Small intestine (tissue), 7 donors: ENCODE data around the gene SPTB. TPM values are rescaled to one million over a fixed set of nuclear protein-coding genes. Genes with fewer than 3 reads are reported as not detected.

Experiments used
- DNase-seq, 2 donors: peaks; one replicate each; pipeline versions ENCODE4 v3.0.0 to v3.0.0-alpha.2; 2013
- FAIRE-seq: peaks from 2 replicates; lab custom pipeline; 2012; peaks lifted over from hg19 to GRCh38; lab: Jason Lieb, UNC
- H3K27ac ChIP-seq, 3 donors: one replicate each; pipeline ENCODE4 v1.5.1; 2013; ENCODE audit warnings: low read length in 2 of 3, mild to moderate bottlenecking in 2 of 3, control low read depth in 1 of 3, inconsistent platforms in 1 of 3, low read depth in 1 of 3, moderate library complexity in 1 of 3
- H3K27me3 ChIP-seq, 3 donors: one replicate each; pipeline ENCODE4 v1.6.1; 2013; ENCODE audit warnings: low read length in 3 of 3, inconsistent platforms in 1 of 3; ENCODE audit not compliant: control insufficient read depth in 3 of 3, insufficient read depth in 3 of 3
- H3K36me3 ChIP-seq, 3 donors: one replicate each; pipeline ENCODE4 v1.6.1; 2013; ENCODE audit warnings: low read length in 3 of 3, inconsistent platforms in 1 of 3, low read depth in 1 of 3, mild to moderate bottlenecking in 1 of 3, moderate library complexity in 1 of 3; ENCODE audit not compliant: control insufficient read depth in 3 of 3, insufficient read depth in 2 of 3
- H3K4me1 ChIP-seq, 3 donors: one replicate each; pipeline ENCODE4 v1.6.1; 2013; ENCODE audit warnings: low read length in 2 of 3, inconsistent platforms in 1 of 3, low read depth in 1 of 3, mild to moderate bottlenecking in 1 of 3, moderate library complexity in 1 of 3; ENCODE audit not compliant: control insufficient read depth in 3 of 3, insufficient read depth in 2 of 3
- H3K4me3 ChIP-seq, 3 donors: one replicate each; pipeline ENCODE4 v1.5.1; 2013; ENCODE audit warnings: low read length in 3 of 3, control low read depth in 1 of 3, inconsistent platforms in 1 of 3, low read depth in 1 of 3, mild to moderate bottlenecking in 1 of 3, moderate library complexity in 1 of 3
- H3K9me3 ChIP-seq, 2 donors: one replicate each; pipeline ENCODE4 v1.6.1; 2013; ENCODE audit warnings: low read depth in 1 of 2, low read length in 1 of 2; ENCODE audit not compliant: control insufficient read depth in 2 of 2, insufficient read depth in 1 of 2
- WGBS, 3 donors: extraction: QIAGEN DNeasy Blood & Tissue Kit; methylation state at CpG; one replicate each; pipeline ENCODE4 v1.1.7; 2013; 5-methylcytosine and 5-hydroxymethylcytosine counted together
- polyA plus RNA-seq, 4 donors: library from polyadenylated mRNA; stranded (reverse) in 3 of 4; unstranded in 1 of 4; fragments of 200-250 nt in 3 of 4; fragments of 120-200 nt in 1 of 4; gene quantifications; one replicate each; pipeline versions ENCODE4 v1.2.1 to v1.2.3, GENCODE V29; 2013
- donor health status: healthy with polysubstance abuse.
- donor health status: control.
- donor health status: control.
- donor health status: Bipolar disorder and iron deficiency.
- donor health status: healthy.

The SPTB gene
- polyA plus RNA-seq, 4 donors = under 0.01 to 1.2 (median 0.66) TPM

- Histone ChIP-seq H3K27me3 (no peaks in the 10 kb centered on the region), H3K9me3 (no peaks in the 10 kb centered on the region), H3K27ac (peak overlapping the region in 2 of 3 donors; percentile 6 to 68), H3K4me3 (no peak overlapping the region), H3K4me1 (peaks cover 0 to 26% (median 0%) of the 10 kb centered on the region in 3 donors), H3K36me3 (peaks cover 5 to 90% (median 5%) of the 10 kb centered on the region in 3 donors)
- 36 to 73% (median 46%) methylated on average over 28 of the region's 28 CpGs for WGBS, 3 donors
- no peak for FAIRE-seq
- DNase-seq = peak; percentile 70 to 85
Observed at GRCh38 chr14:64736271-64737169, 143.2 kb downstream of the SPTB start.

GRCh38 chr14:64734990-64735389, 144.7 kb downstream of the SPTB start:
- no peaks in the 10 kb centered on the region for H3K9me3 ChIP-seq
- H3K36me3 ChIP-seq = peaks cover 0 to 90% (median 6%) of the 10 kb centered on the region in 3 donors
- H3K4me3 ChIP-seq = no peak overlapping the region
- H3K27ac ChIP-seq = peak overlapping the region in 1 of 3 donors; percentile 68
- FAIRE-seq (no peak), DNase-seq (no peak)
- WGBS, 3 donors = 66 to 81% (median 76%) methylated on average over 6 of the region's 6 CpGs
- peaks cover 0 to 26% (median 0%) of the 10 kb centered on the region in 3 donors for H3K4me1 ChIP-seq
- no peaks in the 10 kb centered on the region for H3K27me3 ChIP-seq

- WGBS, 3 donors = 44 to 75% (median 65%) methylated on average over 1 of the region's 1 CpG
- no peak overlapping the region for H3K4me3 ChIP-seq
- DNase-seq (no peak), FAIRE-seq (no peak)
- peaks cover 0 to 92% (median 6%) of the 10 kb centered on the region in 3 donors for H3K36me3 ChIP-seq
- peaks cover 0 to 26% (median 0%) of the 10 kb centered on the region in 3 donors for H3K4me1 ChIP-seq
- H3K9me3 ChIP-seq = no peaks in the 10 kb centered on the region
- H3K27ac ChIP-seq = no peak overlapping the region
- H3K27me3 ChIP-seq = no peaks in the 10 kb centered on the region
Observed at GRCh38 chr14:64733899-64734298, 145.8 kb downstream of the SPTB start.

GRCh38 chr14:64733321-64733720, 146.4 kb downstream of the SPTB start:
- WGBS, 3 donors = 85 to 93% (median 89%) methylated on average over 11 of the region's 11 CpGs
- peaks cover 0 to 92% (median 6%) of the 10 kb centered on the region in 3 donors for H3K36me3 ChIP-seq
- FAIRE-seq = no peak

GRCh38 chr14:64732536-64733120, 147.1 kb downstream of the SPTB start:
- Histone ChIP-seq H3K4me3 (no peak overlapping the region), H3K9me3 (no peaks in the 10 kb centered on the region), H3K36me3 (peaks cover 0 to 92% (median 6%) of the 10 kb centered on the region in 3 donors), H3K27me3 (no peaks in the 10 kb centered on the region), H3K4me1 (peaks cover 0 to 27% (median 0%) of the 10 kb centered on the region in 3 donors), H3K27ac (no peak overlapping the region)
- FAIRE-seq (no peak), DNase-seq (no peak)
- 87 to 96% (median 94%) methylated on average over 11 to 14 of the region's 14 CpGs for WGBS, 3 donors

More at GRCh38 chr14:64733321-64733720, 146.4 kb downstream of the SPTB start:
- Histone ChIP-seq H3K4me1 (peaks cover 0 to 26% (median 0%) of the 10 kb centered on the region in 3 donors), H3K4me3 (no peak overlapping the region), H3K9me3 (no peaks in the 10 kb centered on the region), H3K27me3 (no peaks in the 10 kb centered on the region), H3K27ac (no peak overlapping the region)
- DNase-seq = no peak

- FAIRE-seq (no peak), DNase-seq (no peak)
- no peak overlapping the region for H3K27ac ChIP-seq
- WGBS, 3 donors = 78 to 95% (median 90%) methylated on average over 4 of the region's 4 CpGs
- no peak overlapping the region for H3K4me3 ChIP-seq
- no peaks in the 10 kb centered on the region for H3K9me3 ChIP-seq
- H3K36me3 ChIP-seq = peaks cover 0 to 90% (median 6%) of the 10 kb centered on the region in 3 donors
- H3K4me1 ChIP-seq = peaks cover 0 to 23% (median 0%) of the 10 kb centered on the region in 3 donors
- H3K27me3 ChIP-seq = no peaks in the 10 kb centered on the region
Observed at GRCh38 chr14:64732066-64732465, 147.6 kb downstream of the SPTB start.

- peaks cover under 1 to 21% (median 1%) of the 10 kb centered on the region in 3 donors for H3K4me1 ChIP-seq
- no peaks in the 10 kb centered on the region for H3K9me3 ChIP-seq
- no peak for FAIRE-seq
- H3K27me3 ChIP-seq = no peaks in the 10 kb centered on the region
- H3K4me3 ChIP-seq = no peak overlapping the region
- no peak for DNase-seq
- H3K27ac ChIP-seq = no peak overlapping the region
- H3K36me3 ChIP-seq = peaks cover 0 to 85% (median 6%) of the 10 kb centered on the region in 3 donors
- 93 to 96% (median 95%) methylated on average over 15 of the region's 15 CpGs for WGBS, 3 donors
Observed at GRCh38 chr14:64731141-64731581, 148.5 kb downstream of the SPTB start.

- no peak for FAIRE-seq
- Histone ChIP-seq H3K4me3 (no peak overlapping the region), H3K27ac (no peak overlapping the region), H3K27me3 (no peaks in the 10 kb centered on the region), H3K4me1 (peaks cover 5 to 22% (median 5%) of the 10 kb centered on the region in 3 donors), H3K36me3 (peaks cover 0 to 81% (median 6%) of the 10 kb centered on the region in 3 donors), H3K9me3 (no peaks in the 10 kb centered on the region)
- no peak for DNase-seq
- WGBS, 3 donors = 92 to 97% (median 95%) methylated on average over 12 of the region's 12 CpGs
Observed at GRCh38 chr14:64730681-64731080, 149.0 kb downstream of the SPTB start.
